ENCODE results near the gene APBB2. TPM values are rescaled to one million over a fixed set of nuclear protein-coding genes. Genes with fewer than 3 reads are reported as not detected.
"Not testable (repeated sequence)": the region's sequence is repeated elsewhere in the genome, so short reads cannot be mapped to it uniquely, and the experiment has no call there.

Gene APBB2
- total RNA-seq, 1 donor = 75.8 TPM

GRCh38 chr4:40820101-40820500 is 394.2 kb downstream of the APBB2 start:
- TF ChIP-seq CTCF (IDR thresholded peaks at IDR 0.05; ENCODE audit: insufficient read depth, low read length) = no peak
- DNase-seq (ENCODE audit: low read depth) = no peak
- no peak overlapping the region for H3K4me3 ChIP-seq (ENCODE audit: low read depth, low read length)

- DNase-seq (ENCODE audit: low read depth); H3K4me3 ChIP-seq (ENCODE audit: low read depth, low read length): not testable (repeated sequence)
Measured at GRCh38 chr4:40817157-40817556, 397.2 kb downstream of the APBB2 start.

GRCh38 chr4:40812856-40813255 is 401.5 kb downstream of the APBB2 start:
- H3K4me3 ChIP-seq (ENCODE audit: low read depth, low read length) = no peak overlapping the region
- DNase-seq (ENCODE audit: low read depth) = no peak
- no peak for TF ChIP-seq CTCF (IDR thresholded peaks at IDR 0.05; ENCODE audit: insufficient read depth, low read length)

GRCh38 chr4:40812386-40812785 is 402.0 kb downstream of the APBB2 start:
- peak; percentile 2 for DNase-seq (ENCODE audit: low read depth)
- no peak overlapping the region for H3K4me3 ChIP-seq (ENCODE audit: low read depth, low read length)
- no peak for TF ChIP-seq CTCF (IDR thresholded peaks at IDR 0.05; ENCODE audit: insufficient read depth, low read length)

GRCh38 chr4:40811956-40812355 is 402.4 kb downstream of the APBB2 start:
- DNase-seq (ENCODE audit: low read depth) = peak; percentile 4
- TF ChIP-seq CTCF (IDR thresholded peaks at IDR 0.05; ENCODE audit: insufficient read depth, low read length) = no peak

GRCh38 chr4:40808926-40809457 is 405.4 kb downstream of the APBB2 start:
- H3K4me3 ChIP-seq (ENCODE audit: low read depth, low read length) = no peak overlapping the region
- no peak for TF ChIP-seq CTCF (IDR thresholded peaks at IDR 0.05; ENCODE audit: insufficient read depth, low read length)
- no peak for DNase-seq (ENCODE audit: low read depth)

More at GRCh38 chr4:40811956-40812355, 402.4 kb downstream of the APBB2 start:
- H3K4me3 ChIP-seq (ENCODE audit: low read depth, low read length) = no peak overlapping the region

- H3K4me3 ChIP-seq (ENCODE audit: low read depth, low read length) = no peak overlapping the region
- no peak for DNase-seq (ENCODE audit: low read depth)
- no peak for TF ChIP-seq CTCF (IDR thresholded peaks at IDR 0.05; ENCODE audit: insufficient read depth, low read length)
Measured at GRCh38 chr4:40804598-40804997, 409.7 kb downstream of the APBB2 start.

Data from fibroblast of the aortic adventitia (primary cell).